Mesenchymal stem cell (in vitro differentiated cells and primary cell): Measurements from ENCODE around the gene RBPJL.

Source experiments
- DNase-seq: peaks from one replicate; pipeline ENCODE4 v3.0.0-alpha.2; 2013
- H2AFZ ChIP-seq: one replicate; pipeline ENCODE4 v1.6.1; 2013; ENCODE audit warnings: low read depth, mild to moderate bottlenecking, control low read depth, inconsistent platforms, low read length, moderate library complexity
- H2AK5ac ChIP-seq: 2 replicates; pipeline ENCODE4 v1.6.1; 2013; ENCODE audit warnings: low read length, moderate library complexity, mild to moderate bottlenecking, inconsistent platforms; ENCODE audit not compliant: severe bottlenecking
- H2BK120ac ChIP-seq: one replicate; pipeline ENCODE4 v1.6.1; 2013; ENCODE audit warnings: low read depth, mild to moderate bottlenecking, inconsistent platforms, low read length, moderate library complexity
- H2BK12ac ChIP-seq, 2 experiments: one replicate each; pipeline ENCODE4 v1.6.1; 2013; ENCODE audit warnings: inconsistent platforms in 2 of 2, low read length in 2 of 2, mild to moderate bottlenecking in 2 of 2, moderate library complexity in 2 of 2, control low read depth in 1 of 2
- H2BK15ac ChIP-seq: one replicate; pipeline ENCODE4 v1.6.1; 2013; ENCODE audit warnings: mild to moderate bottlenecking, low read depth, inconsistent platforms; ENCODE audit not compliant: poor library complexity, severe bottlenecking
- H2BK5ac ChIP-seq: 2 replicates; pipeline ENCODE4 v1.6.1; 2013; ENCODE audit warnings: low read depth, mild to moderate bottlenecking, low read length, control low read depth, inconsistent platforms; ENCODE audit not compliant: poor library complexity, severe bottlenecking
- H3K14ac ChIP-seq, 2 experiments: one replicate each; pipeline ENCODE4 v1.6.1; 2013; ENCODE audit warnings: inconsistent platforms in 2 of 2, low read length in 2 of 2, control low read depth in 1 of 2, mild to moderate bottlenecking in 1 of 2, moderate library complexity in 1 of 2
- H3K18ac ChIP-seq, 2 experiments: one replicate each; pipeline ENCODE4 v1.6.1; 2013; ENCODE audit warnings: inconsistent platforms in 2 of 2, low read length in 2 of 2, control low read depth in 1 of 2, low read depth in 1 of 2, mild to moderate bottlenecking in 1 of 2
- H3K23ac ChIP-seq, 2 experiments: one replicate each; pipeline ENCODE4 v1.6.1; 2013; ENCODE audit warnings: inconsistent platforms in 2 of 2, low read length in 2 of 2, mild to moderate bottlenecking in 2 of 2, moderate library complexity in 2 of 2, control low read depth in 1 of 2
- H3K27ac ChIP-seq: 2 replicates; pipeline ENCODE4 v1.5.1; 2013; ENCODE audit warnings: mild to moderate bottlenecking, moderate library complexity, low read length, control low read depth, inconsistent platforms; ENCODE audit not compliant: poor library complexity, severe bottlenecking
- H3K27me3 ChIP-seq, 2 experiments: 2 replicates each; pipeline versions ENCODE4 v1.6.1 to v1.7.0; 2013; ENCODE audit warnings: low read length in 2 of 2, mild to moderate bottlenecking in 2 of 2, moderate library complexity in 2 of 2, control low read depth in 1 of 2, inconsistent platforms in 1 of 2; ENCODE audit not compliant: control insufficient read depth in 1 of 2, insufficient read depth in 1 of 2
- H3K36me3 ChIP-seq, 2 experiments: 2 replicates each; pipeline versions ENCODE4 v1.6.1 to v1.7.0; 2013; ENCODE audit warnings: low read length in 2 of 2, control low read depth in 1 of 2, inconsistent platforms in 1 of 2, low read depth in 1 of 2, mild to moderate bottlenecking in 1 of 2; ENCODE audit not compliant: insufficient read depth in 2 of 2, control insufficient read depth in 1 of 2
- H3K4ac ChIP-seq, 2 experiments: one replicate each; pipeline ENCODE4 v1.6.1; 2013; ENCODE audit warnings: inconsistent platforms in 2 of 2, low read length in 2 of 2, mild to moderate bottlenecking in 2 of 2, moderate library complexity in 2 of 2, control low read depth in 1 of 2, low read depth in 1 of 2
- H3K4me1 ChIP-seq: 2 replicates; pipeline ENCODE4 v1.6.1; 2013; ENCODE audit warnings: low read depth, low read length, control low read depth; ENCODE audit not compliant: control insufficient read depth, insufficient read depth
- H3K4me2 ChIP-seq: 2 replicates; pipeline ENCODE4 v1.6.1; 2013; ENCODE audit warnings: low read length, mild to moderate bottlenecking, inconsistent platforms; ENCODE audit not compliant: poor library complexity, severe bottlenecking
- H3K4me3 ChIP-seq, 2 experiments: 2 replicates each; pipeline versions ENCODE4 v1.5.1 to v1.7.0; 2013; ENCODE audit warnings: low read length in 2 of 2, mild to moderate bottlenecking in 2 of 2, control low read depth in 1 of 2, low read depth in 1 of 2; ENCODE audit not compliant: insufficient read depth in 1 of 2
- H3K79me1 ChIP-seq: replicated peaks from 2 replicates; pipeline ENCODE4 v1.6.1; 2013; ENCODE audit warnings: mild to moderate bottlenecking, control low read depth, low read length, inconsistent platforms; ENCODE audit not compliant: poor library complexity, severe bottlenecking
- H3K9ac ChIP-seq: 2 replicates; pipeline ENCODE4 v1.7.0; 2013; ENCODE audit warnings: mild to moderate bottlenecking, low read length, moderate library complexity
- H3K9me3 ChIP-seq: 2 replicates; pipeline ENCODE4 v1.7.0; 2013; ENCODE audit warnings: mild to moderate bottlenecking, low read length; ENCODE audit not compliant: control insufficient read depth
- H4K8ac ChIP-seq: one replicate; pipeline ENCODE4 v1.6.1; 2013; ENCODE audit warnings: inconsistent platforms, mild to moderate bottlenecking, low read length, moderate library complexity
- H4K91ac ChIP-seq: one replicate; pipeline ENCODE4 v1.6.1; 2013; ENCODE audit warnings: mild to moderate bottlenecking, low read length, inconsistent platforms
- WGBS: methylation state at CpG from one replicate; pipeline ENCODE4 v1.1.7; 2013; ENCODE audit warnings: mixed read lengths; 5-methylcytosine and 5-hydroxymethylcytosine counted together

Gene RBPJL

DNA sequence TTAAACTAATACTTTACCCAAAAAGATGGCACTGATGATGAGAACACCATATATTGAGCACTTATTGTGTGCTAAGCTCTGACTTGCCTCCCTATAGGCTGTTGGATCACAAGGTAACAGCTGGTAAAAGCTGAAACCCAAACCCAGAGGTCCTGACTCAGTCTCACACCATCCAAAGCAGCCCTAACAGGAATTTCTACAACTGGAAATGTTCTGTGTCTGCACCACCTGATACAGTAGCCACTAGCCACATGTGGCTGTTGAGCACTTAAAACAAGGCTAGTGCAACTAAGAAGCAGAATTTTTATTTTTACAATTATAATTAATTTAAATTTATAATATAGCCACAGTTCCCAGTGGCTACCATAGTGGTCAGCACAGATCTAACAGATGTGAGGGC lies 17.1 kb downstream of the RBPJL start:
- Histone ChIP-seq H3K14ac (no peak overlapping the region), H2BK120ac (no peak overlapping the region), H3K4me2 (no peak overlapping the region), H3K27ac (no peak overlapping the region), H2BK15ac (no peak overlapping the region), H2BK5ac (no peak overlapping the region), H3K27me3 (no peaks in the 10 kb centered on the region), H3K36me3 (peaks cover 36 to 44% of the 10 kb centered on the region in 2 experiments), H3K9me3 (no peaks in the 10 kb centered on the region), H3K4ac (no peak overlapping the region), H2AFZ (no peak overlapping the region), H2BK12ac (no peak overlapping the region), H3K9ac (no peak overlapping the region), H2AK5ac (no peak overlapping the region), H3K23ac (no peak overlapping the region), H3K79me1 (peaks cover 8% of the 10 kb centered on the region), H3K18ac (no peak overlapping the region), H3K4me1 (peaks cover 7% of the 10 kb centered on the region), H4K91ac (no peak overlapping the region), H4K8ac (no peak overlapping the region), H3K4me3 (no peak overlapping the region)
- no peak for DNase-seq

DNA sequence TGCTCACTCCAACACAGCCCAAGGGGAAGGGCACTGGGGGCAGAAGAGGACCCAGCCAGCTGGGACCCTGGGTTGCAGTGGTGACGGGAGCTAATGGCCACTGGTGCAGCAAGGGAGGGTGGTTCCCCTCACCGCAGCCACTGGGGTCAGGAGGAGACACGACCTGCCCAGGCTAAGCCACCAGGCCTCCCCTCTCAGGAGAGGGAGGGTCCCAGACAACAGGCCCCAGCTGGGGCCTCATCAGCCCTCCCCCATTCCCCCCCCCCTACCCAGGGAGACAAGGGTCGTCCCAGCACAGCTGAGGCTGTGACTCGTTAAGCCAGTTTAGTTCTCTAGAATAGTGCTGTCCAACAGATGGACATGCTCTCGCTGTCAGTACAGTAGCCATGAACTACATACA lies 18.7 kb downstream of the RBPJL start:
- Histone ChIP-seq H2AFZ (no peak overlapping the region), H3K9ac (no peak overlapping the region), H4K8ac (no peak overlapping the region), H3K4me3 (no peak overlapping the region), H3K4ac (no peak overlapping the region), H3K4me2 (no peak overlapping the region), H3K14ac (no peak overlapping the region), H3K4me1 (peaks cover 15% of the 10 kb centered on the region), H2BK12ac (no peak overlapping the region), H3K9me3 (no peaks in the 10 kb centered on the region), H2BK120ac (no peak overlapping the region), H2BK15ac (no peak overlapping the region), H4K91ac (no peak overlapping the region), H3K27ac (no peak overlapping the region), H3K23ac (no peak overlapping the region), H2BK5ac (no peak overlapping the region), H3K27me3 (no peaks in the 10 kb centered on the region), H3K18ac (no peak overlapping the region), H3K79me1 (peaks cover 17% of the 10 kb centered on the region), H2AK5ac (peak overlapping the region; percentile 37), H3K36me3 (peaks cover 49 to 60% of the 10 kb centered on the region in 2 experiments)
- 62% methylated on average over 6 of the region's 6 CpGs for WGBS
- DNase-seq = no peak

DNA sequence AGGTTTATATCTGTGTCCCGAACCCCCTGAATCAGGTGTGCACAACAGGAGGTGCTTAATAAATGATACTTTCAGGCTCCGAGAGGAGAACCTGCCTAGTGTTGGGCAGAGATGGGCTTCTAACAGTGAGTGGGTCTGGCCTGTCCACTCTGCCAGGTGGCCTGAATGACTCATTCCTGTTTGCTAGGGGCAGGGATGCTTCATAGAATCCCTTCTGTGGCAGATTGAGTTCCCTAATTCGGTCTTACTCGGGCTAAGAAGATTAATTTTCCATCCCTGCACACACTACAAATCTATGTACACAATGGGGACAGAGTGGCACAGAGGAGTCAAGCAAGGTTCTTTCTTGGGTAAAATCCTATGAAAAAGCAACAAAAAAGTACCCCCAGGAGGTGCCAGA lies 21.8 kb downstream of the RBPJL start:
- Histone ChIP-seq H3K9me3 (no peaks in the 10 kb centered on the region), H2AK5ac (no peak overlapping the region), H3K79me1 (peaks cover 33% of the 10 kb centered on the region), H2AFZ (no peak overlapping the region), H3K18ac (no peak overlapping the region), H3K4me1 (peaks cover 15% of the 10 kb centered on the region), H3K27ac (peak overlapping the region; percentile 29), H2BK5ac (no peak overlapping the region), H2BK15ac (no peak overlapping the region), H3K14ac (no peak overlapping the region), H3K27me3 (no peaks in the 10 kb centered on the region), H3K4ac (no peak overlapping the region), H3K4me2 (no peak overlapping the region), H3K36me3 (peaks cover 71 to 89% of the 10 kb centered on the region in 2 experiments), H3K9ac (peak overlapping the region; percentile 22), H4K91ac (no peak overlapping the region), H3K4me3 (no peak overlapping the region), H2BK120ac (no peak overlapping the region), H3K23ac (no peak overlapping the region), H4K8ac (no peak overlapping the region), H2BK12ac (no peak overlapping the region)
- no peak for DNase-seq
- 99% methylated on average over 3 of the region's 4 CpGs for whole genome bisulfite sequencing

DNA sequence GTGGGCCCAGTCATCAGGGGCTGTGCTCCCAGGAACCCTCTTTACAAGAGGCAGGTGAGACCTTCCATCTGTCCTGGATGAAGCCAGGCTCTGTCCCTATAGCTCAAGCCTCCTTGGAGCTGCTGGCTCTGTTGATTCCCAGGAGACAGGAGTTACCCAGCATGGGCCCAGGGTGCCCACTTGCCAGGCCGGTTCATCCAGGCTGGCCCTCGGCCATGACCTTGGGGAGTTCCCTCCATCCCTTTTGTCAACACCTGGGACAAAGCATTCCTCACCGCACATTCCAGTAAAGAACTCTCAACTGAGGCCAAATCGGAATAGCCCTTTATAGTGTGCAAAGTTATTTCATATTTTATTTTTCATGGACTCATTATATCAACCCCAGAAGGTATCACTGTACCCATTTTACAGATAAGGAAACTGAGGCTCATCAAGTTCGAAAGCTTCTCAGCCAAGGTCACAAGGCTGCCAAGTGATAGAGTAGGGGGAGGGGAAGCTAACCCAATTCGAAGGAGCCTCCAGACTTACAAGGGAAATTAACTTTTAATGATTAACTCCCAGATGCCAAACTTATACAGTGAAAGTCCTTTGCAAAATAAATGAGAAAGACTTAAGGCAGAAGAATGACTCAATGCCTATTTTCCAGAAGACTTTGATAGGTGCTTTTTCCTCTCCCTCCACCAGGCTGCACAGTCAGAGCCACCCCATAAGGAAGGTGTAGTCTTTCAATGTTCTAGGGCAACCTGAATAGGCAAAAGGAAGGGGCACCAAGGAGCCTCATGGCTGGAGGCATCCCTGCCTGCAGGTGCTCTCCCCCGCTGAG lies 23.1 kb downstream of the RBPJL start:
- Histone ChIP-seq H2BK120ac (no peak overlapping the region), H2BK5ac (no peak overlapping the region), H4K91ac (no peak overlapping the region), H2AFZ (no peak overlapping the region), H3K4me3 (no peak overlapping the region), H2AK5ac (peak overlapping the region; percentile 40), H3K9ac (no peak overlapping the region), H3K4me1 (peaks cover 15% of the 10 kb centered on the region), H3K27me3 (no peaks in the 10 kb centered on the region), H3K36me3 (peaks cover 64 to 85% of the 10 kb centered on the region in 2 experiments), H3K79me1 (peaks cover 33% of the 10 kb centered on the region), H4K8ac (no peak overlapping the region), H3K27ac (peak overlapping the region; percentile 11), H2BK15ac (no peak overlapping the region), H3K9me3 (no peaks in the 10 kb centered on the region), H3K4ac (no peak overlapping the region), H3K23ac (no peak overlapping the region), H2BK12ac (no peak overlapping the region), H3K18ac (no peak overlapping the region), H3K4me2 (no peak overlapping the region), H3K14ac (no peak overlapping the region)
- no peak for DNase-seq
- WGBS = 100% methylated on average over 5 of the region's 7 CpGs
